ENCODE measurements around the gene CENPP.

- TF ChIP-seq CTCF (conservative IDR thresholded peaks at IDR 0.05; ENCODE audit: low read depth, low read length) (no peak), EZH2 (IDR thresholded peaks at IDR 0.05; ENCODE audit: low read length, unreplicated experiment) (no peak), EZH2phosphoT487 (IDR thresholded peaks at IDR 0.05; ENCODE audit: borderline replicate concordance, low read length) (no peak)
Measured at GRCh38 chr9:92377876-92378275, 52.1 kb downstream of the CENPP start.

Data from PC-3 (cell line).